HepG2 (cell line): ENCODE measurements around the gene ANO10. TPM values are rescaled to one million over a fixed set of nuclear protein-coding genes. Genes with fewer than 3 reads are reported as not detected.

ENCODE experiments used
- ATAC-seq: fragments of 200-7000 bp; cut with Tn5 transposase; 3 replicates; pipeline ENCODE4 v1.9.1; 2020; ENCODE audit warnings: mild to moderate bottlenecking, moderate library complexity
- BruUV-seq: library from RNA; stranded (reverse); fragments of 400-500 nt; replicated peaks from 2 replicates; lab custom pipeline; 2021; lab: Mats Ljungman, UMichigan
- CTCF ChIA-PET: fragments of 300-600 bp; formaldehyde crosslinking; extraction: SDS; loops from one replicate; lab custom pipeline; 2021; ENCODE audit warnings: low total read pairs, inconsistent platforms, low intra/inter-chr PET ratio; lab: Yijun Ruan, JAX
- POLR2A ChIA-PET: fragments of 350-600 bp; sonication (Branson Sonifier 250); formaldehyde crosslinking; loops from one replicate; lab custom pipeline; 2020; ENCODE audit warnings: antibody characterized with exemption, inconsistent platforms; lab: Yijun Ruan, JAX
- DNase-seq: peaks from one replicate; pipeline ENCODE4 v3.0.0-alpha.2; 2015; ENCODE audit warnings: low spot score
- FAIRE-seq: peaks from 3 replicates; lab custom pipeline; 2011; peaks lifted over from hg19 to GRCh38; lab: Jason Lieb, UNC
- H2AFZ ChIP-seq: one replicate; pipeline ENCODE4 v1.6.1; 2011; ENCODE audit warnings: low read length, inconsistent platforms
- H3K27ac ChIP-seq: fragments of 300-600 bp; 3 replicates; pipeline ENCODE4 v1.8.0; 2011; ENCODE audit warnings: mixed run types, mild to moderate bottlenecking, mixed read lengths, low read length, inconsistent platforms; ENCODE audit not compliant: insufficient read depth; ENCODE audit errors: extremely low read length
- H3K27me3 ChIP-seq, 2 experiments: fragments of 200-600 bp in 1 of 2; 2 replicates in 1 of 2; 3 replicates in 1 of 2; pipeline versions ENCODE4 v1.6.0 to v1.8.0; 2011; ENCODE audit warnings: low read length in 2 of 2, mild to moderate bottlenecking in 2 of 2, moderate library complexity in 2 of 2, inconsistent platforms in 1 of 2; ENCODE audit not compliant: insufficient read depth in 2 of 2, control insufficient read depth in 1 of 2
- H3K36me3 ChIP-seq, 2 experiments: fragments of 200-600 bp in 1 of 2; replicated peaks in 1 of 2; 2 replicates in 1 of 2; 3 replicates in 1 of 2; pipeline versions ENCODE4 v1.5.1 to v1.8.0; 2011; ENCODE audit warnings: low read length in 2 of 2, inconsistent platforms in 1 of 2; ENCODE audit not compliant: insufficient read depth in 2 of 2, control insufficient read depth in 1 of 2
- H3K4me1 ChIP-seq: 2 replicates; pipeline ENCODE4 v1.5.1; 2012; ENCODE audit warnings: low read length, inconsistent platforms; ENCODE audit not compliant: insufficient read depth
- H3K4me2 ChIP-seq: 2 replicates; pipeline ENCODE4 v1.6.0; 2011; ENCODE audit warnings: low read depth, low read length, inconsistent platforms
- H3K4me3 ChIP-seq, 3 experiments: fragments of 200-600 bp in 1 of 3; sonication (generic), shearing (Covaris generic) in 1 of 3; replicated peaks in 1 of 3; 2 replicates each; pipeline ENCODE4 v1.5.1; 2011 to 2016; ENCODE audit warnings: low read length in 3 of 3, inconsistent platforms in 2 of 3, low read depth in 2 of 3, mild to moderate bottlenecking in 2 of 3, control low read depth in 1 of 3, mixed read lengths in 1 of 3; ENCODE audit not compliant: insufficient read depth in 1 of 3
- H3K79me2 ChIP-seq: one replicate; pipeline ENCODE4 v1.6.1; 2011; ENCODE audit warnings: low read length, inconsistent platforms; ENCODE audit not compliant: insufficient read depth
- H3K9ac ChIP-seq: 2 replicates; pipeline ENCODE4 v1.6.0; 2011; ENCODE audit warnings: mild to moderate bottlenecking, low read depth, low read length, inconsistent platforms; ENCODE audit not compliant: insufficient read depth
- H3K9me3 ChIP-seq: 2 replicates; pipeline ENCODE4 v1.5.1; 2012; ENCODE audit warnings: mild to moderate bottlenecking, low read length
- H4K20me1 ChIP-seq: 2 replicates; pipeline ENCODE4 v1.6.0; 2011; ENCODE audit warnings: inconsistent platforms, mild to moderate bottlenecking, low read length, moderate library complexity; ENCODE audit not compliant: insufficient read depth
- KAT2B ChIP-seq: fragments of 150-350 bp; IDR thresholded peaks from 2 replicates; pipeline ENCODE4 v1.6.1; 2014; ENCODE audit warnings: low read depth, low read length, borderline replicate concordance
- PHF5A ChIP-seq: IDR thresholded peaks from one replicate; pipeline ENCODE4 v1.6.1; 2018; ENCODE audit warnings: low read depth, missing genetic modification reagents; ENCODE audit not compliant: unreplicated experiment
- REST ChIP-seq, 2 experiments: IDR thresholded peaks; 2 replicates each; pipeline ENCODE4 v1.6.1; 2011 to 2012; ENCODE audit warnings: low read length in 2 of 2, borderline replicate concordance in 1 of 2, low read depth in 1 of 2, mild to moderate bottlenecking in 1 of 2, moderate library complexity in 1 of 2
- TBX2 ChIP-seq: sonication (generic); formaldehyde crosslinking; IDR thresholded peaks from 2 replicates; pipeline ENCODE4 v1.5.0; 2020; ENCODE audit warnings: missing genetic modification reagents, mild to moderate bottlenecking, borderline replicate concordance
- ZGPAT ChIP-seq: IDR thresholded peaks from 2 replicates; pipeline ENCODE4 v1.6.1; 2016; ENCODE audit warnings: mild to moderate bottlenecking
- ZMYM4 ChIP-seq: sonication (generic); formaldehyde crosslinking; IDR thresholded peaks from 2 replicates; pipeline ENCODE4 v1.8.1; 2023; ENCODE audit warnings: mild to moderate bottlenecking, missing genetic modification reagents
- ZNF326 ChIP-seq: sonication (generic); formaldehyde crosslinking; IDR thresholded peaks from 2 replicates; pipeline ENCODE4 v1.4.0; 2020; ENCODE audit warnings: missing genetic modification reagents, borderline replicate concordance
- ZSCAN12 ChIP-seq: sonication (generic); formaldehyde crosslinking; IDR thresholded peaks from 2 replicates; pipeline ENCODE4 v1.9.0; 2021; ENCODE audit warnings: mild to moderate bottlenecking, missing genetic modification reagents
- ZUFSP ChIP-seq: sonication (generic); formaldehyde crosslinking; IDR thresholded peaks from 2 replicates; pipeline ENCODE4 v1.9.0; 2021; ENCODE audit warnings: missing genetic modification reagents, mild to moderate bottlenecking, borderline replicate concordance
- WGBS: methylation state at CpG from one replicate; pipeline ENCODE4 v1.1.6; 2017; ENCODE audit warnings: low lambda C conversion rate; 5-methylcytosine and 5-hydroxymethylcytosine counted together
- in situ Hi-C: cut with HindIII; loops from 2 replicates; pipeline ENCODE4 v1.10.0; 2017; ENCODE audit warnings: low pct_unique_long_range_greater_than_20kb; ENCODE audit not compliant: extremely low pct_ligation_motif_present
- intact Hi-C: fragments of 100-400 bp; cut with micrococcal nuclease; formaldehyde crosslinking; loops from one replicate; pipeline ENCODE4 v1.10.0; 2022; ENCODE audit not compliant: unreplicated experiment
- polyA plus RNA-seq, 8 experiments: library from polyadenylated mRNA; depleted of rRNA in 3 of 8; stranded (reverse) in 7 of 8; unstranded in 1 of 8; fragments of >200 nt; fragmentation: Illumina TruSeq in 4 of 8; extraction: Trizol in 4 of 8; gene quantifications; 2 replicates each; pipeline versions ENCODE4 v1.2.1 to v1.2.3, GENCODE V29; 2011 to 2016; ENCODE audit warnings: low read depth in 4 of 8, missing spikeins in 1 of 8, mixed read lengths in 1 of 8; ENCODE audit not compliant: insufficient read depth in 1 of 8
- total RNA-seq, 5 experiments: library from RNA; depleted of rRNA; stranded (reverse); fragments of >200 nt; fragmentation: Illumina TruSeq; extraction: Trizol; gene quantifications; 2 replicates each; pipeline ENCODE4 v1.2.3, GENCODE V29; 2016; ENCODE audit warnings: low read depth in 1 of 5

Gene ANO10
- total and polyA plus RNA-seq, 2 of the 13 experiments (the other 11 are each of a cell fraction or from before 2014, with no cell fraction given) = 10.4 to 13.1 TPM

GRCh38 chr3:43445820-43446219 is 176.0 kb downstream of the ANO10 start:
- in situ Hi-C loops = no loop called here
- 75% methylated on average over 4 of the region's 4 CpGs for WGBS
- Histone ChIP-seq H3K9ac (no peak overlapping the region), H4K20me1 (no peaks in the 10 kb centered on the region), H3K27me3 (no peaks in the 10 kb centered on the region), H3K27ac (no peak overlapping the region), H3K79me2 (no peaks in the 10 kb centered on the region), H3K4me2 (no peak overlapping the region), H3K9me3 (no peaks in the 10 kb centered on the region), H3K4me3 (no peak overlapping the region), H2AFZ (no peak overlapping the region), H3K4me1 (no peaks in the 10 kb centered on the region), H3K36me3 (no peaks in the 10 kb centered on the region)
- ChIA-PET CTCF (no interaction called here), POLR2A (no interaction called here)
- DNase-seq (no peak), FAIRE-seq (no peak), ATAC-seq (no peak)
- TF ChIP-seq REST (IDR thresholded peaks at IDR 0.05; ENCODE audit: borderline replicate concordance in 1 of 2, low read depth in 1 of 2, low read length in 2 of 2) = 0 out of 4 replicates have a peak, but pooled peaks of 1 of the 2 experiments have one; percentile 18
- no peak for TF ChIP-seq PHF5A (CRISPR knock-in tag)
- no peak for TF ChIP-seq TBX2 (CRISPR knock-in tag)
- TF ChIP-seq ZGPAT (CRISPR knock-in tag) = no peak
- TF ChIP-seq KAT2B = no peak
- TF ChIP-seq ZUFSP (CRISPR knock-in tag) = no peak
- no peak for TF ChIP-seq ZNF326
- no peak for TF ChIP-seq ZMYM4 (CRISPR knock-in tag)
- no peak for TF ChIP-seq ZSCAN12 (CRISPR knock-in tag)
- no TSS peak for BruUV-seq
- intact Hi-C loops = no loop called here
